GM12864 (cell line): Measurements from ENCODE around the gene RND1.

Experiments used
- DNase-seq: peaks from one replicate; pipeline ENCODE4 v3.0.0-alpha.2; 2011; ENCODE audit warnings: low read depth
- H3K4me3 ChIP-seq: 2 replicates; pipeline ENCODE4 v1.5.1; 2011; ENCODE audit warnings: mild to moderate bottlenecking, low read depth, low read length, control low read depth
- CTCF ChIP-seq: IDR thresholded peaks from 2 replicates; pipeline ENCODE4 v1.5.1; 2011; ENCODE audit warnings: low read depth, mild to moderate bottlenecking, moderate library complexity, low read length, control low read depth, inconsistent platforms; ENCODE audit errors: missing control alignments

Gene RND1

GRCh38 chr12:48822139-48822538 is 43.5 kb downstream of the RND1 start:
- TF ChIP-seq CTCF = no peak
- DNase-seq = no peak
- no peak overlapping the region for H3K4me3 ChIP-seq

- DNase-seq = no peak
- H3K4me3 ChIP-seq = no peak overlapping the region
- TF ChIP-seq CTCF = no peak
Measured at GRCh38 chr12:48819986-48820725, 45.5 kb downstream of the RND1 start.

- peak overlapping the region; percentile 60 for H3K4me3 ChIP-seq
- TF ChIP-seq CTCF = no peak
- no peak for DNase-seq
Measured at GRCh38 chr12:48818831-48819590, 46.7 kb downstream of the RND1 start.

GRCh38 chr12:48817873-48818830 is 47.5 kb downstream of the RND1 start, which contains the start of gene CACNB3:
TSS of gene CACNB3 (plus strand) at chr12:48818496. CDS start at chr12:48818930, 434 bp downstream.
- peak within 1 kb of the TSS; percentile 60 for H3K4me3 ChIP-seq
- no peak for DNase-seq
- TF ChIP-seq CTCF = no peak

GRCh38 chr12:48816143-48816854 is 49.4 kb downstream of the RND1 start:
- DNase-seq = no peak
- no peak overlapping the region for H3K4me3 ChIP-seq
- no peak for TF ChIP-seq CTCF
